Prostate gland (tissue), 2 donors: ENCODE measurements around the gene NRXN3.

ENCODE experiments used
- POLR2AphosphoS5 ChIP-seq: sonication (generic); formaldehyde crosslinking; IDR thresholded peaks from one replicate; pipeline ENCODE4 v1.6.1; 2017; ENCODE audit warnings: antibody characterized with exemption
- TF ChIP-seq, protein P1 (sequence below), 4 experiments: fragments of 200-600 bp in 2 of 4; fragments of 450-650 bp in 2 of 4; sonication (generic) in 2 of 4; IDR thresholded peaks; 1 replicate in 3 of 4; 2 replicates in 1 of 4; pipeline ENCODE4 v1.5.1; 2016 to 2019; ENCODE audit warnings: antibody characterized with exemption in 4 of 4, mild to moderate bottlenecking in 2 of 4, moderate library complexity in 2 of 4

DNA sequence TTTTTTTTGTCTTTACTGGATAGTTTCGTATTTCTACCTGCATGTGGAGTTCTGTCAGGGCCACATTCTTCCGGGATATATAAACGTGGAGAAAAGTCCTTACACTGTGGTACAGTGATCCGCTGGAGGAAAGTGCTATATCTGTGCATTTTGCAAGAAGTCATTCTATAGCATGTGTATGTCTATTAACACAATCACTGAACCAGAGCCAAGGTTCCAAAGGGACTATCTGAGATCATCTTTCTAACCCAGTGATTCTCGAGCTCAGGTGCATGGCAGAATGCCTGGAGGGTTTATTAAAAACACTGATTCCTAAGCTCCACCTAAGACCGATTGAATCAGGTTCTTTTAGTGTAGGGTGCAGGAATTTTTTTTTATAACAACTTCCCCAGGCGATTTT lies 354.0 kb downstream of the NRXN3 start:
- no peak for TF ChIP-seq POLR2AphosphoS5
- TF ChIP-seq, protein P1, sequence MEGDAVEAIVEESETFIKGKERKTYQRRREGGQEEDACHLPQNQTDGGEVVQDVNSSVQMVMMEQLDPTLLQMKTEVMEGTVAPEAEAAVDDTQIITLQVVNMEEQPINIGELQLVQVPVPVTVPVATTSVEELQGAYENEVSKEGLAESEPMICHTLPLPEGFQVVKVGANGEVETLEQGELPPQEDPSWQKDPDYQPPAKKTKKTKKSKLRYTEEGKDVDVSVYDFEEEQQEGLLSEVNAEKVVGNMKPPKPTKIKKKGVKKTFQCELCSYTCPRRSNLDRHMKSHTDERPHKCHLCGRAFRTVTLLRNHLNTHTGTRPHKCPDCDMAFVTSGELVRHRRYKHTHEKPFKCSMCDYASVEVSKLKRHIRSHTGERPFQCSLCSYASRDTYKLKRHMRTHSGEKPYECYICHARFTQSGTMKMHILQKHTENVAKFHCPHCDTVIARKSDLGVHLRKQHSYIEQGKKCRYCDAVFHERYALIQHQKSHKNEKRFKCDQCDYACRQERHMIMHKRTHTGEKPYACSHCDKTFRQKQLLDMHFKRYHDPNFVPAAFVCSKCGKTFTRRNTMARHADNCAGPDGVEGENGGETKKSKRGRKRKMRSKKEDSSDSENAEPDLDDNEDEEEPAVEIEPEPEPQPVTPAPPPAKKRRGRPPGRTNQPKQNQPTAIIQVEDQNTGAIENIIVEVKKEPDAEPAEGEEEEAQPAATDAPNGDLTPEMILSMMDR (IDR thresholded peaks at IDR 0.05), result no peak
